HepG2 (cell line): Measurements from ENCODE around the gene KIAA1549. TPM values are rescaled to one million over a fixed set of nuclear protein-coding genes. Genes with fewer than 3 reads are reported as not detected.

ENCODE experiments used
- ATAC-seq: fragments of 200-7000 bp; cut with Tn5 transposase; 3 replicates; pipeline ENCODE4 v1.9.1; 2020; ENCODE audit warnings: mild to moderate bottlenecking, moderate library complexity
- BruUV-seq: library from RNA; stranded (reverse); fragments of 400-500 nt; replicated peaks from 2 replicates; lab custom pipeline; 2021; lab: Mats Ljungman, UMichigan
- CTCF ChIA-PET: fragments of 300-600 bp; formaldehyde crosslinking; extraction: SDS; loops from one replicate; lab custom pipeline; 2021; ENCODE audit warnings: low total read pairs, inconsistent platforms, low intra/inter-chr PET ratio; lab: Yijun Ruan, JAX
- POLR2A ChIA-PET: fragments of 350-600 bp; sonication (Branson Sonifier 250); formaldehyde crosslinking; loops from one replicate; lab custom pipeline; 2020; ENCODE audit warnings: antibody characterized with exemption, inconsistent platforms; lab: Yijun Ruan, JAX
- DNase-seq: peaks from one replicate; pipeline ENCODE4 v3.0.0-alpha.2; 2015; ENCODE audit warnings: low spot score
- FAIRE-seq: peaks from 3 replicates; lab custom pipeline; 2011; peaks lifted over from hg19 to GRCh38; lab: Jason Lieb, UNC
- H2AFZ ChIP-seq: one replicate; pipeline ENCODE4 v1.6.1; 2011; ENCODE audit warnings: low read length, inconsistent platforms
- H3K27ac ChIP-seq: fragments of 300-600 bp; 3 replicates; pipeline ENCODE4 v1.8.0; 2011; ENCODE audit warnings: mixed run types, mild to moderate bottlenecking, mixed read lengths, low read length, inconsistent platforms; ENCODE audit not compliant: insufficient read depth; ENCODE audit errors: extremely low read length
- H3K27me3 ChIP-seq, 2 experiments: fragments of 200-600 bp in 1 of 2; 2 replicates in 1 of 2; 3 replicates in 1 of 2; pipeline versions ENCODE4 v1.6.0 to v1.8.0; 2011; ENCODE audit warnings: low read length in 2 of 2, mild to moderate bottlenecking in 2 of 2, moderate library complexity in 2 of 2, inconsistent platforms in 1 of 2; ENCODE audit not compliant: insufficient read depth in 2 of 2, control insufficient read depth in 1 of 2
- H3K36me3 ChIP-seq, 2 experiments: fragments of 200-600 bp in 1 of 2; replicated peaks in 1 of 2; 2 replicates in 1 of 2; 3 replicates in 1 of 2; pipeline versions ENCODE4 v1.5.1 to v1.8.0; 2011; ENCODE audit warnings: low read length in 2 of 2, inconsistent platforms in 1 of 2; ENCODE audit not compliant: insufficient read depth in 2 of 2, control insufficient read depth in 1 of 2
- H3K4me1 ChIP-seq: 2 replicates; pipeline ENCODE4 v1.5.1; 2012; ENCODE audit warnings: low read length, inconsistent platforms; ENCODE audit not compliant: insufficient read depth
- H3K4me2 ChIP-seq: 2 replicates; pipeline ENCODE4 v1.6.0; 2011; ENCODE audit warnings: low read depth, low read length, inconsistent platforms
- H3K4me3 ChIP-seq, 3 experiments: fragments of 200-600 bp in 1 of 3; sonication (generic), shearing (Covaris generic) in 1 of 3; replicated peaks in 1 of 3; 2 replicates each; pipeline ENCODE4 v1.5.1; 2011 to 2016; ENCODE audit warnings: low read length in 3 of 3, inconsistent platforms in 2 of 3, low read depth in 2 of 3, mild to moderate bottlenecking in 2 of 3, control low read depth in 1 of 3, mixed read lengths in 1 of 3; ENCODE audit not compliant: insufficient read depth in 1 of 3
- H3K79me2 ChIP-seq: one replicate; pipeline ENCODE4 v1.6.1; 2011; ENCODE audit warnings: low read length, inconsistent platforms; ENCODE audit not compliant: insufficient read depth
- H3K9ac ChIP-seq: 2 replicates; pipeline ENCODE4 v1.6.0; 2011; ENCODE audit warnings: mild to moderate bottlenecking, low read depth, low read length, inconsistent platforms; ENCODE audit not compliant: insufficient read depth
- H3K9me3 ChIP-seq: 2 replicates; pipeline ENCODE4 v1.5.1; 2012; ENCODE audit warnings: mild to moderate bottlenecking, low read length
- H4K20me1 ChIP-seq: 2 replicates; pipeline ENCODE4 v1.6.0; 2011; ENCODE audit warnings: inconsistent platforms, mild to moderate bottlenecking, low read length, moderate library complexity; ENCODE audit not compliant: insufficient read depth
- ATRX ChIP-seq: sonication (generic); formaldehyde crosslinking; IDR thresholded peaks from 2 replicates; pipeline ENCODE4 v1.4.0; 2020; ENCODE audit warnings: missing genetic modification reagents, borderline replicate concordance
- CCAR2 ChIP-seq: fragments of 200-400 bp; formaldehyde crosslinking; optimal IDR thresholded peaks from 2 replicates; pipeline ENCODE3; 2018; ENCODE audit warnings: low read depth, mild to moderate bottlenecking, low read length, moderate library complexity
- KLF13 ChIP-seq: sonication (generic); formaldehyde crosslinking; IDR thresholded peaks from 2 replicates; pipeline ENCODE4 v1.4.0; 2020; ENCODE audit warnings: mild to moderate bottlenecking, missing genetic modification reagents
- NCOR1 ChIP-seq: fragments of 200-600 bp; sonication (generic); IDR thresholded peaks from 2 replicates; pipeline ENCODE4 v1.7.0; 2017; ENCODE audit warnings: antibody characterized with exemption, low read length, borderline replicate concordance
- RBM39 ChIP-seq: fragments of 200-400 bp; formaldehyde crosslinking; IDR thresholded peaks from one replicate; pipeline ENCODE4 v1.6.1; 2018; ENCODE audit warnings: antibody characterized with exemption, mild to moderate bottlenecking, low read depth, low read length; ENCODE audit not compliant: poor library complexity, severe bottlenecking
- SNAPC5 ChIP-seq: sonication (generic); formaldehyde crosslinking; IDR thresholded peaks from 2 replicates; pipeline ENCODE4 v1.8.1; 2023; ENCODE audit warnings: mild to moderate bottlenecking, missing genetic modification reagents, borderline replicate concordance
- SP4 ChIP-seq: sonication (generic); formaldehyde crosslinking; IDR thresholded peaks from 2 replicates; pipeline ENCODE4 v1.8.1; 2023; ENCODE audit warnings: mild to moderate bottlenecking, missing genetic modification reagents
- TMF1 ChIP-seq: sonication (generic); formaldehyde crosslinking; IDR thresholded peaks from 2 replicates; pipeline ENCODE4 v1.8.1; 2022; ENCODE audit warnings: low read depth, missing genetic modification reagents
- ZNF326 ChIP-seq: sonication (generic); formaldehyde crosslinking; IDR thresholded peaks from 2 replicates; pipeline ENCODE4 v1.4.0; 2020; ENCODE audit warnings: missing genetic modification reagents, borderline replicate concordance
- ZNF331 ChIP-seq: sonication (generic); formaldehyde crosslinking; IDR thresholded peaks from 2 replicates; pipeline ENCODE4 v1.4.0; 2020; ENCODE audit warnings: missing genetic modification reagents
- ZNF652 ChIP-seq: IDR thresholded peaks from 2 replicates; pipeline ENCODE4 v1.6.1; 2016; ENCODE audit warnings: low read depth, borderline replicate concordance
- ZNF883 ChIP-seq: sonication (generic); formaldehyde crosslinking; IDR thresholded peaks from 2 replicates; pipeline ENCODE4 v1.5.1; 2020; ENCODE audit warnings: mild to moderate bottlenecking, missing genetic modification reagents; ENCODE audit errors: not compliant biosample characterization
- WGBS: methylation state at CpG from one replicate; pipeline ENCODE4 v1.1.6; 2017; ENCODE audit warnings: low lambda C conversion rate; 5-methylcytosine and 5-hydroxymethylcytosine counted together
- in situ Hi-C: cut with HindIII; loops from 2 replicates; pipeline ENCODE4 v1.10.0; 2017; ENCODE audit warnings: low pct_unique_long_range_greater_than_20kb; ENCODE audit not compliant: extremely low pct_ligation_motif_present
- intact Hi-C: fragments of 100-400 bp; cut with micrococcal nuclease; formaldehyde crosslinking; loops from one replicate; pipeline ENCODE4 v1.10.0; 2022; ENCODE audit not compliant: unreplicated experiment
- polyA plus RNA-seq, 8 experiments: library from polyadenylated mRNA; depleted of rRNA in 3 of 8; stranded (reverse) in 7 of 8; unstranded in 1 of 8; fragments of >200 nt; fragmentation: Illumina TruSeq in 4 of 8; extraction: Trizol in 4 of 8; gene quantifications; 2 replicates each; pipeline versions ENCODE4 v1.2.1 to v1.2.3, GENCODE V29; 2011 to 2016; ENCODE audit warnings: low read depth in 4 of 8, missing spikeins in 1 of 8, mixed read lengths in 1 of 8; ENCODE audit not compliant: insufficient read depth in 1 of 8
- total RNA-seq, 5 experiments: library from RNA; depleted of rRNA; stranded (reverse); fragments of >200 nt; fragmentation: Illumina TruSeq; extraction: Trizol; gene quantifications; 2 replicates each; pipeline ENCODE4 v1.2.3, GENCODE V29; 2016; ENCODE audit warnings: low read depth in 1 of 5
- TF ChIP-seq, protein P1 (sequence below): sonication (generic); formaldehyde crosslinking; IDR thresholded peaks from 2 replicates; pipeline ENCODE4 v1.4.0; 2020; ENCODE audit warnings: missing genetic modification reagents

The KIAA1549 gene
- total and polyA plus RNA-seq, 2 of the 13 experiments (the other 11 are each of a cell fraction or from before 2014, with no cell fraction given), result 1.1 to 1.8 TPM

DNA sequence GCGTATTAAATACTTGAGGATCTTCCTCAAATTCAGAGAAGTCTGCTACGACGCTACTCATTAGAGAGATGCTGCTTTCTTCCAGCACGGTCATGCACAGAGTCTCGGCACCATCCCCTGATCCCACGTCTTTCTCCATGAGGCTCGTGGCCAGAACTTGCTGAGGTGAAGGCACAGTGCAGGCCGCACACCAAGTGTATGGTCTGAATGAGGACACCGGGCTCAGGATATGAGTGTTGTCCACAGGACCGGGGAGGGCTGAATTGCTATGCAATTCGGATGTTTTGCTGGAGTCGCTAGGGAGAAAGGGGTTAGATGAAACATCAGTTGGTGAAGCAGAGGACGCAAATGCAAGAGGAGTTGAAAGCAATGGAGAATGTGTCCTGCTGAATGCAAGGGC lies 63.0 kb downstream of the KIAA1549 start:
- no peak for FAIRE-seq
- no peaks in the 10 kb centered on the region; a peak in 1 of 5 replicates for H3K36me3 ChIP-seq
- H3K9ac ChIP-seq, result no peak overlapping the region
- TF ChIP-seq ZNF652 (CRISPR knock-in tag) (no peak), RBM39 (no peak), SP4 (CRISPR knock-in tag) (no peak), ATRX (CRISPR knock-in tag) (no peak), TMF1 (CRISPR knock-in tag) (no peak), ZNF883 (CRISPR knock-in tag) (no peak), ZNF326 (no peak), ZNF331 (CRISPR knock-in tag) (no peak), NCOR1 (no peak), CCAR2 (no peak), KLF13 (CRISPR knock-in tag) (no peak), SNAPC5 (no peak)
- TF ChIP-seq, protein P1, sequence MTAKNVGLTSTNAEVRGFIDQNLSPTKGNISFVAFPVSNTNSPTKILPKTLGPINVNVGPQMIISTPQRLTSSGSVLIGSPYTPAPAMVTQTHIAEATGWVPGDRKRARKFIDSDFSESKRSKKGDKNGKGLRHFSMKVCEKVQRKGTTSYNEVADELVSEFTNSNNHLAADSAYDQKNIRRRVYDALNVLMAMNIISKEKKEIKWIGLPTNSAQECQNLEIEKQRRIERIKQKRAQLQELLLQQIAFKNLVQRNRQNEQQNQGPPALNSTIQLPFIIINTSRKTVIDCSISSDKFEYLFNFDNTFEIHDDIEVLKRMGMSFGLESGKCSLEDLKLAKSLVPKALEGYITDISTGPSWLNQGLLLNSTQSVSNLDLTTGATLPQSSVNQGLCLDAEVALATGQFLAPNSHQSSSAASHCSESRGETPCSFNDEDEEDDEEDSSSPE, result no peak
- no peaks in the 10 kb centered on the region for H3K4me1 ChIP-seq
- H3K27me3 ChIP-seq, result no peaks in the 10 kb centered on the region
- H3K27ac ChIP-seq, result no peak overlapping the region
- DNase-seq, result no peak
- no peak overlapping the region for H3K4me3 ChIP-seq
- H3K4me2 ChIP-seq, result no peak overlapping the region
- H3K9me3 ChIP-seq, result no peaks in the 10 kb centered on the region
- no peaks in the 10 kb centered on the region for H3K79me2 ChIP-seq
- H2AFZ ChIP-seq, result no peak overlapping the region
- in situ Hi-C loops (no loop called here), intact Hi-C loops (no loop called here)
- ATAC-seq, result no peak
- BruUV-seq, result no TSS peak
- CTCF ChIA-PET, result no interaction called here
- WGBS, result 96% methylated on average over 13 of the region's 13 CpGs
- POLR2A ChIA-PET, result no interaction called here
- H4K20me1 ChIP-seq, result no peaks in the 10 kb centered on the region
